PC-9 (cell line): Measurements from ENCODE around the gene PLCG2. TPM values are rescaled to one million over a fixed set of nuclear protein-coding genes. Genes with fewer than 3 reads are reported as not detected.
"Not testable (repeated sequence)": the region's sequence is repeated elsewhere in the genome, so short reads cannot be mapped to it uniquely, and the experiment has no call there.

Source experiments
- BruUV-seq: library from RNA; stranded (reverse); fragments of 400-500 nt; replicated peaks from 2 replicates; lab custom pipeline; 2021; lab: Mats Ljungman, UMichigan
- CTCF ChIA-PET: fragments of 300-600 bp; sonication (Branson Sonifier 250); formaldehyde crosslinking; loops from one replicate; lab custom pipeline; 2022; ENCODE audit warnings: antibody characterized with exemption; lab: Charles Lee
- POLR2A ChIA-PET: fragments of 300-600 bp; sonication (Branson Sonifier 250); formaldehyde crosslinking; loops from one replicate; lab custom pipeline; 2022; ENCODE audit warnings: antibody characterized with exemption; ENCODE audit not compliant: unreplicated experiment; lab: Charles Lee
- DNase-seq, 2 experiments: peaks; one replicate each; pipeline versions ENCODE4 v3.0.0 to v3.0.0-alpha.2; 2015 to 2022; ENCODE audit warnings: mixed read lengths in 1 of 2
- H2AFZ ChIP-seq: fragments of 200-600 bp; sonication (generic); 2 replicates; pipeline ENCODE4 v1.8.1; 2017; ENCODE audit warnings: antibody characterized with exemption
- H3F3A ChIP-seq: fragments of 200-600 bp; sonication (generic); 2 replicates; pipeline ENCODE4 v1.8.1; 2017; ENCODE audit warnings: antibody characterized with exemption, mild to moderate bottlenecking, low read depth; ENCODE audit not compliant: insufficient read depth
- H3K27ac ChIP-seq: fragments of 200-600 bp; sonication (generic); 2 replicates; pipeline ENCODE4 v1.6.1; 2016; ENCODE audit warnings: mixed run types
- H3K27me3 ChIP-seq: fragments of 200-600 bp; sonication (generic); 2 replicates; pipeline ENCODE4 v1.6.1; 2016; ENCODE audit warnings: low read depth, mixed run types; ENCODE audit not compliant: insufficient read depth
- H3K36me3 ChIP-seq: fragments of 200-600 bp; sonication (generic); 2 replicates; pipeline ENCODE4 v1.6.1; 2016; ENCODE audit warnings: low read depth, mixed run types
- H3K4me1 ChIP-seq: fragments of 200-600 bp; sonication (generic); replicated peaks from 2 replicates; pipeline ENCODE4 v1.6.1; 2016; ENCODE audit warnings: mixed run types; ENCODE audit not compliant: insufficient read depth
- H3K4me2 ChIP-seq: fragments of 200-600 bp; sonication (generic); 2 replicates; pipeline ENCODE4 v1.6.1; 2017; ENCODE audit warnings: mixed run types
- H3K4me3 ChIP-seq: fragments of 200-600 bp; sonication (generic); 2 replicates; pipeline ENCODE4 v1.6.1; 2016; ENCODE audit warnings: mixed run types
- H3K79me2 ChIP-seq: fragments of 200-600 bp; sonication (generic); 2 replicates; pipeline ENCODE4 v1.6.1; 2017; ENCODE audit warnings: low read depth, mixed run types
- H3K9me2 ChIP-seq: fragments of 200-600 bp; sonication (generic); 2 replicates; pipeline ENCODE4 v1.8.1; 2017; ENCODE audit warnings: mild to moderate bottlenecking; ENCODE audit not compliant: insufficient read depth
- H3K9me3 ChIP-seq: fragments of 200-600 bp; sonication (generic); 2 replicates; pipeline ENCODE4 v1.8.1; 2016; ENCODE audit warnings: low read depth; ENCODE audit not compliant: insufficient read depth
- H4K20me1 ChIP-seq: fragments of 200-600 bp; sonication (generic); 2 replicates; pipeline ENCODE4 v1.8.1; 2017; ENCODE audit not compliant: insufficient read depth
- EZH2 ChIP-seq: fragments of 200-600 bp; sonication (generic); IDR thresholded peaks from 2 replicates; pipeline ENCODE4 v1.8.0; 2017; ENCODE audit warnings: antibody characterized with exemption, low read depth
- intact Hi-C: fragments of 100-400 bp; cut with micrococcal nuclease; formaldehyde crosslinking; loops from one replicate; pipeline ENCODE4 v1.10.0; 2022; ENCODE audit not compliant: unreplicated experiment
- total RNA-seq: library from RNA; stranded (reverse); gene quantifications from 2 replicates; pipeline ENCODE4 v1.2.3, GENCODE V29; 2021
- TF ChIP-seq, protein P1 (sequence below): fragments of 200-600 bp; sonication (generic); conservative IDR thresholded peaks from 2 replicates; pipeline ENCODE4 v1.6.1; 2017; ENCODE audit warnings: mixed run types, antibody characterized with exemption, mild to moderate bottlenecking, moderate library complexity

The PLCG2 gene
- total RNA-seq, 1 experiment from 2014 or later = 10.8 TPM

DNA sequence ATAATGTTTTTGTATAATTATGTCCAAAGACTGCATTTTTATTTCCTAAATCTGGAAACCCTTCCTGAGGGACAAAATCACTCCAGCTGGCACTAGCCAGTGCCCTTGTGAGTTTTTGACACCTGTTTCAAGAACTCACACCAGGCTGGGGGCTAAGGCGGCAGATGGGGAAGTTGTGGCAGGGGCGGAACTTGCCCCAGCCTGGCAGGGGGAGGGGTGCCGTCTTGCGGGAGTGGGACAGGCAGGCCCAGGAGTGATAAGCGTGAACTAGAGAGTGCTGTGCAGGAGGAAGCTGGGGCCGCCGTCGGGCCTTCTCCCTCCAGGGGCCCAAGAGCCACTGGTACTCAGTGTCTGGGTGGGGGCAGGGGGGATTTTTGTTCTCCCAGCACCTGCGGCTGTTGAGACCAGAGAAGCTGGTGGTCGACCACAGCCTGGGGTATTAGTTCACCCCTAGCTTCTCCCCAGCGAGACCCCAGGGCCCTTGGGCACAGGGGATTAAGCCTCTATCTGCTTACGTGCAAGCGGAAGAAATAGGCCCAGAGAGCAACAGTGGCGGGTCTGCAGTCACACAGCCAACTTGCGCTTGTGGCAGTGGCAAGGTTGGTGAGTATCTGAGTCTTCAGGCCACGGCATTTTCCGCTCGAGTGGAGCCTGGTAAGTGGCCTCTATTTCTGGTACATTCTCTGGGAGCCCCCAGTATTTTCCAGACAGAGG lies 40.2 kb upstream of the PLCG2 start:
- no peaks in the 10 kb centered on the region; the same call in 1 of the 2 replicates for H3K4me1 ChIP-seq
- ChIA-PET POLR2A (no interaction called here), CTCF (interaction anchor here (0.5 kb wide), 1 partner anchor 524 kb away, joined by 5 read pairs; no protein-coding TSS in a partner anchor)
- no peak overlapping the region for H3K27ac ChIP-seq
- no TSS peak for BruUV-seq
- H2AFZ ChIP-seq = no peak overlapping the region
- DNase-seq = no peak
- H4K20me1 ChIP-seq = no peaks in the 10 kb centered on the region
- no peak overlapping the region for H3K4me2 ChIP-seq
- H3F3A ChIP-seq = peaks cover 3% of the 10 kb centered on the region; the same call in 1 of the 2 replicates
- H3K9me3 ChIP-seq = no peaks in the 10 kb centered on the region
- no peak overlapping the region for H3K4me3 ChIP-seq
- H3K9me2 ChIP-seq = no peaks in the 10 kb centered on the region
- TF ChIP-seq, protein P1, sequence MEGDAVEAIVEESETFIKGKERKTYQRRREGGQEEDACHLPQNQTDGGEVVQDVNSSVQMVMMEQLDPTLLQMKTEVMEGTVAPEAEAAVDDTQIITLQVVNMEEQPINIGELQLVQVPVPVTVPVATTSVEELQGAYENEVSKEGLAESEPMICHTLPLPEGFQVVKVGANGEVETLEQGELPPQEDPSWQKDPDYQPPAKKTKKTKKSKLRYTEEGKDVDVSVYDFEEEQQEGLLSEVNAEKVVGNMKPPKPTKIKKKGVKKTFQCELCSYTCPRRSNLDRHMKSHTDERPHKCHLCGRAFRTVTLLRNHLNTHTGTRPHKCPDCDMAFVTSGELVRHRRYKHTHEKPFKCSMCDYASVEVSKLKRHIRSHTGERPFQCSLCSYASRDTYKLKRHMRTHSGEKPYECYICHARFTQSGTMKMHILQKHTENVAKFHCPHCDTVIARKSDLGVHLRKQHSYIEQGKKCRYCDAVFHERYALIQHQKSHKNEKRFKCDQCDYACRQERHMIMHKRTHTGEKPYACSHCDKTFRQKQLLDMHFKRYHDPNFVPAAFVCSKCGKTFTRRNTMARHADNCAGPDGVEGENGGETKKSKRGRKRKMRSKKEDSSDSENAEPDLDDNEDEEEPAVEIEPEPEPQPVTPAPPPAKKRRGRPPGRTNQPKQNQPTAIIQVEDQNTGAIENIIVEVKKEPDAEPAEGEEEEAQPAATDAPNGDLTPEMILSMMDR = no peak
- no peak for TF ChIP-seq EZH2
- H3K27me3 ChIP-seq = no peaks in the 10 kb centered on the region
- no peaks in the 10 kb centered on the region for H3K79me2 ChIP-seq
- no peaks in the 10 kb centered on the region for H3K36me3 ChIP-seq
- intact Hi-C loops = loop anchor here (1.0 to 10.0 kb wide), 6 partner anchors 133 to 817 kb away; partner anchors contain the start of gene ATMIN

DNA sequence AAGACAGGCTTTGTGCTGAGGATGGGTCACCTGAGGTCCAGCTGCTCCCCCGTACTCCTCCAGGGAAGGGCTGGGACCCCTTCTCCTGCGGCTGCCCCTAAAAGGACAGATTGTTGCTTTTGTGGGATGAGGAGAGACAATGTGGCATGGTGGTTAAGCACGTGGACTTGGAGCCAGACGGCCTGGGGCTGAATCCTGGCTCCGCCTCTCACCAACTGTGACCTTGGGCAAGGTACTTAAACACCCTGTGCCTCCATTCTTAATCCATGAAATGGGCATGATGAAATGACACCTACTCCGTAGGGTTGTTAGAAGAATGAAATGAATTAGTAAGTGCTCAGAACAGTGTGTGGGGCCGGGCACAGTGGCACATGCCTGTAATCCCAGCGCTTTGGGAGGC lies 39.6 kb upstream of the PLCG2 start:
- POLR2A ChIA-PET = no interaction called here
- TF ChIP-seq, protein P1 = no peak
- TF ChIP-seq EZH2 = no peak
- Histone ChIP-seq H3K4me1 (no peaks in the 10 kb centered on the region; the same call in 1 of the 2 replicates), H3K27ac (no peak overlapping the region), H3K36me3 (no peaks in the 10 kb centered on the region), H3K9me3 (no peaks in the 10 kb centered on the region), H3K79me2 (no peaks in the 10 kb centered on the region), H3K9me2 (no peaks in the 10 kb centered on the region), H4K20me1 (no peaks in the 10 kb centered on the region), H3K4me2 (no peak overlapping the region), H3K27me3 (no peaks in the 10 kb centered on the region), H3F3A (peaks cover 3% of the 10 kb centered on the region; the same call in 1 of the 2 replicates), H3K4me3 (no peak overlapping the region), H2AFZ (no peak overlapping the region)
- CTCF ChIA-PET = interaction anchor here (0.5 kb wide), 1 partner anchor 524 kb away, joined by 5 read pairs; no protein-coding TSS in a partner anchor
- intact Hi-C loops = loop anchor here (5.0 to 10.0 kb wide), 5 partner anchors 133 to 817 kb away; partner anchors contain the start of gene ATMIN
- no peak for DNase-seq
- BruUV-seq = no TSS peak

DNA sequence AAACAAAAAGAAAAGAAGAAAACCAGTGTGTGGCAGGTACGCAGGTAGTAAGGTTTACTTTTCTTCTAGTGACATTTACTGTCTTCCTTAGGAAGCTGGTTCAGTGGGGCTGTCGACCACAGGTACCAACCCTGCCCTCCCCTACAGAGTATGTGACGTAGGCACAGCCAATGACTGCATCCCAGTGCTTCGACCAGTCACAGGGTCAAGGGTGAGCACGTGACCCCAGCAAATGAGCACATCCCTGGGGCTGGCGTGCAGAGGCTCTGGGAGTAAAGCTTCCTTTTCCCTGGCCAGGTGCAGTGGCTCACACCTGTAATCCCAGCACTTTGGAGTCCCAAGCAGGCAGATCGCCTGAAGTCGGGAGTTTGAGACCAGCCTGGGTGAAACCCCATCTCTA lies 38.9 kb upstream of the PLCG2 start:
- no peak overlapping the region for H3K4me2 ChIP-seq
- H3K4me3 ChIP-seq = no peak overlapping the region
- H3K4me1 ChIP-seq = no peaks in the 10 kb centered on the region; the same call in 1 of the 2 replicates
- no TSS peak for BruUV-seq
- no peaks in the 10 kb centered on the region for H3K36me3 ChIP-seq
- no peaks in the 10 kb centered on the region for H3K79me2 ChIP-seq
- TF ChIP-seq, protein P1 = no peak
- no peak for TF ChIP-seq EZH2
- CTCF ChIA-PET = interaction anchor here (0.7 kb wide), 1 partner anchor 374 kb away, joined by 3 read pairs; no protein-coding TSS in a partner anchor
- peaks cover 3% of the 10 kb centered on the region; the same call in 1 of the 2 replicates for H3F3A ChIP-seq
- no peaks in the 10 kb centered on the region for H3K9me3 ChIP-seq
- intact Hi-C loops = no loop called here
- POLR2A ChIA-PET = no interaction called here
- H3K9me2 ChIP-seq = no peaks in the 10 kb centered on the region
- no peak overlapping the region for H2AFZ ChIP-seq
- no peak overlapping the region for H3K27ac ChIP-seq
- no peaks in the 10 kb centered on the region for H4K20me1 ChIP-seq
- no peak for DNase-seq
- no peaks in the 10 kb centered on the region for H3K27me3 ChIP-seq

DNA sequence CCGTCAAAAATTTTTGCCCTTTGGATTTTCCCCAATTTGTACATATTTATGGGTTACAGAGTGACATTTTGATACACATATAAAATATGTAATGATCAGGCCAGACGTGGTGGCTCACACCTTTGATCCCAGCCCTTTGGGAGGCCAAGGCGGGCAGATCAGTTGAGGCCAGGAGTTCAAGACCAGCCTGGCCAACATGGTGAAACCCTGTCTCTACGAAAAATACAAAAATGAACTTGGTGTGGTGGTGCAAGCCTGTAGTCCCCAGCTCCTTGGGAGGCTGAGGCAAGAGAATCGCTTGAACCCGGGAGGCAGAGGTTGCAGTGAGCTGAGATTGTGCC lies 37.7 kb upstream of the PLCG2 start:
- DNase-seq, H3K27me3 ChIP-seq, POLR2A ChIA-PET, H3K9me2 ChIP-seq, H3K27ac ChIP-seq, H2AFZ ChIP-seq, CTCF ChIA-PET, H3K4me3 ChIP-seq, H3K79me2 ChIP-seq, H3K4me1 ChIP-seq, H4K20me1 ChIP-seq, H3F3A ChIP-seq, H3K36me3 ChIP-seq, BruUV-seq, H3K4me2 ChIP-seq, intact Hi-C loops, H3K9me3 ChIP-seq: not testable (repeated sequence)
